Heart left ventricle (tissue), 13 donors: Measurements from ENCODE around the gene SCGB1C2.
A peak's percentile ranks its signal among the peaks of the same experiment; 100 is the strongest.
"Not testable (repeated sequence)": the region's sequence is repeated elsewhere in the genome, so short reads cannot be mapped to it uniquely, and the experiment has no call there.

Source experiments
- POLR2A ChIP-seq, 2 donors: fragments of 450-650 bp; IDR thresholded peaks; one replicate each; pipeline ENCODE4 v1.6.1; 2017; ENCODE audit warnings: antibody characterized with exemption in 2 of 2, mild to moderate bottlenecking in 2 of 2, moderate library complexity in 2 of 2
- TF ChIP-seq, protein P1 (sequence below), 12 donors: fragments of 200-600 bp; sonication (generic) in 4 of 12; IDR thresholded peaks; one replicate each; pipeline versions ENCODE4 v1.5.0 to v1.8.0; 2018 to 2022; ENCODE audit warnings: antibody characterized with exemption in 12 of 12, mild to moderate bottlenecking in 5 of 12
- donor health status: ischemic (EF 13 %, LVEDD 7.1; RV severe dilation, severe dysfunction).
- donor health status: DM: no; HTN: yes; CAD: no.
- donor health status: DM: no; HTN: no; CAD: no.
- donor health status: ischemic (EF 25% LVEDD 6.9; RV normal size, moderate dysfunction).
- donor health status: ischemic (EF 25% LVEDD 5.7; RV mildly dilated, moderate dysfunction).
- donor health status: ischemic (EF 35%, LVEDD 5.7; RV mildly dilated, moderate dysfunction).
- donor health status: nonischemic (EF 11% LVEDD 7.7; RV severe dilation, severe dysfunction).
- donor health status: DM: yes; HTN: yes; CAD: no.
- donor health status: PGD.
- donor health status: ischemic (EF 29% LVEDD 5.4; RV normal size, mild dysfunction).
- donor health status: nonischemic (EF 23%, LVEDD 6.1; RV moderate dilation, normal function).

DNA sequence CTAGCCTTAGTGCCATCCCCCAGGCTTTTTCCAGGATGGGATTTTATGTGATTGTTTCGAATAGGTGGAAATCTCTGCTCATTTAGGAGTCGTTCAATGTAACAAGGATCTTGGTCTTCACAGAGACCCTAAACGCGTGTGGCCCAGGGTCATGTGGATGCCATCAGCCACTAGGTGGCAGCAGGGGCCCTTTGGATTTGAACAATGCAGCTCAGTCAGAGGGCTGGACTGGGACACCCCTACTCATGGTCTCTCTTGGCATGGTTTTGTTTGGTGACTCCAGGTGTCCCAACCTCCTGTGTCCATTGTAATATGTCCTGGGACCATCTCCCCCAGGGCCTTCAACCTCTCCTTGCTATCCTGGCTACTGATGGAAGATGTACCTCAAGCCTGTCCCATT, 838 bp upstream of the SCGB1C2 start:
- TF ChIP-seq POLR2A (IDR thresholded peaks at IDR 0.05) = not testable (repeated sequence)
- TF ChIP-seq, protein P1, sequence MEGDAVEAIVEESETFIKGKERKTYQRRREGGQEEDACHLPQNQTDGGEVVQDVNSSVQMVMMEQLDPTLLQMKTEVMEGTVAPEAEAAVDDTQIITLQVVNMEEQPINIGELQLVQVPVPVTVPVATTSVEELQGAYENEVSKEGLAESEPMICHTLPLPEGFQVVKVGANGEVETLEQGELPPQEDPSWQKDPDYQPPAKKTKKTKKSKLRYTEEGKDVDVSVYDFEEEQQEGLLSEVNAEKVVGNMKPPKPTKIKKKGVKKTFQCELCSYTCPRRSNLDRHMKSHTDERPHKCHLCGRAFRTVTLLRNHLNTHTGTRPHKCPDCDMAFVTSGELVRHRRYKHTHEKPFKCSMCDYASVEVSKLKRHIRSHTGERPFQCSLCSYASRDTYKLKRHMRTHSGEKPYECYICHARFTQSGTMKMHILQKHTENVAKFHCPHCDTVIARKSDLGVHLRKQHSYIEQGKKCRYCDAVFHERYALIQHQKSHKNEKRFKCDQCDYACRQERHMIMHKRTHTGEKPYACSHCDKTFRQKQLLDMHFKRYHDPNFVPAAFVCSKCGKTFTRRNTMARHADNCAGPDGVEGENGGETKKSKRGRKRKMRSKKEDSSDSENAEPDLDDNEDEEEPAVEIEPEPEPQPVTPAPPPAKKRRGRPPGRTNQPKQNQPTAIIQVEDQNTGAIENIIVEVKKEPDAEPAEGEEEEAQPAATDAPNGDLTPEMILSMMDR (IDR thresholded peaks at IDR 0.05) = peak; percentile 35 to 60 (median 54)
